ENCODE results near the gene CPXM2. TPM values are rescaled to one million over a fixed set of nuclear protein-coding genes. Genes with fewer than 3 reads are reported as not detected.

The CPXM2 gene
- total RNA-seq, 2 donors from 2014 or later, result not detected

GRCh38 chr10:123759501-123760031 is 132.0 kb downstream of the CPXM2 start:
- DNase-seq (no peak), ATAC-seq (replicated peaks in 1 of 2) (no peak)
- Mint-ChIP-seq H3K27me3 (ENCODE audit: low read depth) (peaks cover 32% of the 10 kb centered on the region), H3K9me3 (no peaks in the 10 kb centered on the region), H3K27ac (no peak overlapping the region), H3K4me1 (ENCODE audit: low read depth) (no peaks in the 10 kb centered on the region), H3K36me3 (ENCODE audit: insufficient read depth in 2 of 2) (no peaks in the 10 kb centered on the region), H3K4me3 (no peak overlapping the region)

- no peaks in the 10 kb centered on the region for H3K36me3 Mint-ChIP-seq (ENCODE audit: insufficient read depth in 2 of 2)
- H3K27ac Mint-ChIP-seq, result no peak overlapping the region
- no peak for ATAC-seq (replicated peaks in 1 of 2)
- no peaks in the 10 kb centered on the region for H3K9me3 Mint-ChIP-seq
- no peak overlapping the region for H3K4me3 Mint-ChIP-seq
- H3K27me3 Mint-ChIP-seq (ENCODE audit: low read depth), result peaks cover 30% of the 10 kb centered on the region
- H3K4me1 Mint-ChIP-seq (ENCODE audit: low read depth), result no peaks in the 10 kb centered on the region
- no peak for DNase-seq
Observed at GRCh38 chr10:123759041-123759440, 132.6 kb downstream of the CPXM2 start.

DNA sequence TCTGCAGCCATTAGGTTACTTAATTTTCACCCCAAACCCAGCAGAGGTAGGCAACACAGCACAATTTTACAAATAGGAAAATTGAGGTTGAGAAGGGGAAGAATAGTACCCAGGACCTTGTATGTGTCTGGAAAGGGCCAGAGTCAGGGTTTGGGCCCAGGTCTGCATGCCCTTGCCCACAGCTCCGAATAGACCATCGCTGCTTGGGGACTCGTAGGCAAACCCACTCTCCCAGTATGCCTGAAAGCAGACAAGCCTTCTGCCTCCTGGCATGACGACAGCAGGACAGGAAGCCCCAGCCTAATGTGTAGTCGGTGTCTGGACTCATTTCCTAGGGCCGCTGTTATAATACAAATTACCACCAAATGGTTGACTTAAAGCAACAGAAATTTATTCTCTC is 133.8 kb downstream of the CPXM2 start:
- H3K36me3 Mint-ChIP-seq (ENCODE audit: insufficient read depth in 2 of 2), result no peaks in the 10 kb centered on the region
- H3K4me1 Mint-ChIP-seq (ENCODE audit: low read depth), result no peaks in the 10 kb centered on the region
- ATAC-seq (replicated peaks in 1 of 2) (no peak), DNase-seq (no peak)
- no peak overlapping the region for H3K27ac Mint-ChIP-seq
- H3K27me3 Mint-ChIP-seq (ENCODE audit: low read depth), result peaks cover 18% of the 10 kb centered on the region
- H3K9me3 Mint-ChIP-seq, result no peaks in the 10 kb centered on the region
- H3K4me3 Mint-ChIP-seq, result no peak overlapping the region

DNA sequence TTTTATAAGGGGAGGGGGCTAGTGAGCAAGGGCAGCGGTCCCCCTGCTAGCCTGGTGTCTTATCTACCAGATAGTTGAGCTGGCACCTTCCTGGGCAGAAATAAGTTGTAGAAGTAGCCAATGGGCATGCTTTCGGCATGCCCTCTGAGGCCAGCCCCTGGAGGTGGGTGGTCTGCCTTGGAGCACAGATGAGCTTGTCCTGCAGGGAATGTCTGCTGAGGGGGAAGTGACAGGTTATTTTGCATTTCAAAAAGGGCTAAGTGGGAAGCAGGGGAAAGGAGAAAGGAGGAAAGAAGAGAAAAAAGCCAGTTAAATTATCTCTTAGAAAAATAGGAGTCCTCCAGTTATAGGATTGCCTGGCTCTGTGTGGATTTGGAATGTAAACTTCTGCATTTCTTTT is 136.5 kb downstream of the CPXM2 start:
- Mint-ChIP-seq H3K9me3 (peaks cover 0 to 1% of the 10 kb centered on the region in 2 donors), H3K36me3 (ENCODE audit: insufficient read depth in 2 of 2) (no peaks in the 10 kb centered on the region), H3K4me1 (ENCODE audit: low read depth) (no peaks in the 10 kb centered on the region), H3K27ac (no peak overlapping the region), H3K4me3 (no peak overlapping the region), H3K27me3 (ENCODE audit: low read depth) (peaks cover 11% of the 10 kb centered on the region)
- ATAC-seq (replicated peaks in 1 of 2), result no peak
- no peak for DNase-seq

- Mint-ChIP-seq H3K4me3 (no peak overlapping the region), H3K4me1 (ENCODE audit: low read depth) (no peaks in the 10 kb centered on the region), H3K27me3 (ENCODE audit: low read depth) (peaks cover 5% of the 10 kb centered on the region), H3K9me3 (peaks cover 0 to 1% of the 10 kb centered on the region in 2 donors), H3K27ac (no peak overlapping the region), H3K36me3 (ENCODE audit: insufficient read depth in 2 of 2) (no peaks in the 10 kb centered on the region)
- ATAC-seq (replicated peaks in 1 of 2) (no peak), DNase-seq (no peak)
Observed at GRCh38 chr10:123754123-123754522, 137.5 kb downstream of the CPXM2 start.

- Mint-ChIP-seq H3K27ac (no peak overlapping the region), H3K4me1 (ENCODE audit: low read depth) (no peaks in the 10 kb centered on the region), H3K4me3 (no peak overlapping the region), H3K27me3 (ENCODE audit: low read depth) (no peaks in the 10 kb centered on the region), H3K36me3 (ENCODE audit: insufficient read depth in 2 of 2) (no peaks in the 10 kb centered on the region), H3K9me3 (peaks cover 0 to 1% of the 10 kb centered on the region in 2 donors)
- DNase-seq (no peak), ATAC-seq (replicated peaks in 1 of 2) (no peak)
Observed at GRCh38 chr10:123751342-123752134, 140.1 kb downstream of the CPXM2 start.

- Mint-ChIP-seq H3K4me1 (ENCODE audit: low read depth) (no peaks in the 10 kb centered on the region), H3K9me3 (peaks cover 0 to 1% of the 10 kb centered on the region in 2 donors), H3K27me3 (ENCODE audit: low read depth) (no peaks in the 10 kb centered on the region), H3K27ac (no peak overlapping the region), H3K4me3 (no peak overlapping the region), H3K36me3 (ENCODE audit: insufficient read depth in 2 of 2) (no peaks in the 10 kb centered on the region)
- no peak for ATAC-seq (replicated peaks in 1 of 2)
- DNase-seq, result no peak
Observed at GRCh38 chr10:123750901-123751300, 140.7 kb downstream of the CPXM2 start.

- Mint-ChIP-seq H3K4me3 (no peak overlapping the region), H3K27me3 (ENCODE audit: low read depth) (peaks cover 3% of the 10 kb centered on the region), H3K36me3 (ENCODE audit: insufficient read depth in 2 of 2) (no peaks in the 10 kb centered on the region), H3K9me3 (peaks cover 0 to 1% of the 10 kb centered on the region in 2 donors), H3K27ac (no peak overlapping the region), H3K4me1 (ENCODE audit: low read depth) (no peaks in the 10 kb centered on the region)
- DNase-seq (no peak), ATAC-seq (replicated peaks in 1 of 2) (no peak)
Observed at GRCh38 chr10:123748711-123749110, 142.9 kb downstream of the CPXM2 start.

GRCh38 chr10:123747426-123747825 is 144.2 kb downstream of the CPXM2 start:
- no peak overlapping the region for H3K4me3 Mint-ChIP-seq
- no peaks in the 10 kb centered on the region for H3K36me3 Mint-ChIP-seq (ENCODE audit: insufficient read depth in 2 of 2)
- no peak overlapping the region for H3K27ac Mint-ChIP-seq
- peaks cover 0 to 1% of the 10 kb centered on the region in 2 donors for H3K9me3 Mint-ChIP-seq
- DNase-seq, result no peak
- H3K4me1 Mint-ChIP-seq (ENCODE audit: low read depth), result no peaks in the 10 kb centered on the region
- peaks cover 10% of the 10 kb centered on the region for H3K27me3 Mint-ChIP-seq (ENCODE audit: low read depth)
- ATAC-seq (replicated peaks in 1 of 2), result no peak

DNA sequence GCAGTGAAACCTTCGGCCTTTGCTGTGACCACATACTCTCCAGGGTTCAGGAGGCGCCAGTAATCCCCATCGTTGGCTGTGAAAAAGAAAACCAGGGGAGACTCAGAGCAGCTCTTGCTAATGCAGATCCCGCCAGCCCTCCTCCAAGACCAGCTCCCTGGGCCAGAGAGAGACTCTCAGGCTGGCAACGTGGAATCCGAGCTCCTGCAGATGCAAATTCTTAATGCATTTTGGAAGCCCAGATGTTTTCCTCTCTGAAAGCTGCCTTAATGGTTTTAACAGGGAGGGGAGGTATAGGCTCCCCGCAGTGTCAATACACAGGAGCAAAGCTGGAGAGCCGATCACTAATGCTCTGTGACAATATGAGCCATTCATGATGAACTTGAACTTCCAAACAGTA is 144.7 kb downstream of the CPXM2 start:
- no peak overlapping the region for H3K4me3 Mint-ChIP-seq
- H3K27ac Mint-ChIP-seq, result no peak overlapping the region
- no peaks in the 10 kb centered on the region for H3K4me1 Mint-ChIP-seq (ENCODE audit: low read depth)
- ATAC-seq (replicated peaks in 1 of 2) (no peak), DNase-seq (no peak)
- H3K9me3 Mint-ChIP-seq, result peaks cover 0 to 1% of the 10 kb centered on the region in 2 donors
- peaks cover 13% of the 10 kb centered on the region for H3K27me3 Mint-ChIP-seq (ENCODE audit: low read depth)
- no peaks in the 10 kb centered on the region for H3K36me3 Mint-ChIP-seq (ENCODE audit: insufficient read depth in 2 of 2)

- Mint-ChIP-seq H3K27me3 (ENCODE audit: low read depth) (peaks cover 13% of the 10 kb centered on the region), H3K9me3 (peaks cover 0 to 1% of the 10 kb centered on the region in 2 donors), H3K36me3 (ENCODE audit: insufficient read depth in 2 of 2) (no peaks in the 10 kb centered on the region), H3K27ac (no peak overlapping the region), H3K4me1 (ENCODE audit: low read depth) (no peaks in the 10 kb centered on the region), H3K4me3 (no peak overlapping the region)
- DNase-seq (no peak), ATAC-seq (replicated peaks in 1 of 2) (no peak)
Observed at GRCh38 chr10:123746520-123746919, 145.1 kb downstream of the CPXM2 start.

DNA sequence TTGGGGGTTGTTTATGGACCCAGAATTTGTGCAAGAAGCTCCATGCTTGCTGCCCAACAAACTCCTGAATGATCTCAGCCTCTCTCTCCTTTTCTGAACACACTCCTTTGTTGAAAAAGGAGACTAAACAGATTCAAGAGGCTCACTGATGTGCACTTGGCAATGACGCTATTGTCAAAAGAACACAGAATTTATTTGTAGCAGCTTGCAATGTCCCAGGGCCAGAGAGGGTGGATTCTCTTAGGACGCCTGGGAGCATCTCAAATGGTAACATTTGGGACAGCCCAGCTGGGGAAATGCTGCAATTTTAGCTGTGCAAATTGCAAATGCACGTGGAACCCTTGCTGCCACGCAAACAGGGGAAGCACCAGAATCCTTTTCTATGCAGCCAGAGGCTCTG is 145.5 kb downstream of the CPXM2 start:
- no peak overlapping the region for H3K27ac Mint-ChIP-seq
- no peak for ATAC-seq (replicated peaks in 1 of 2)
- DNase-seq, result no peak
- no peaks in the 10 kb centered on the region for H3K36me3 Mint-ChIP-seq (ENCODE audit: insufficient read depth in 2 of 2)
- H3K9me3 Mint-ChIP-seq, result peaks cover 0 to 1% of the 10 kb centered on the region in 2 donors
- peaks cover 13% of the 10 kb centered on the region for H3K27me3 Mint-ChIP-seq (ENCODE audit: low read depth)
- H3K4me1 Mint-ChIP-seq (ENCODE audit: low read depth), result no peaks in the 10 kb centered on the region
- H3K4me3 Mint-ChIP-seq, result no peak overlapping the region

DNA sequence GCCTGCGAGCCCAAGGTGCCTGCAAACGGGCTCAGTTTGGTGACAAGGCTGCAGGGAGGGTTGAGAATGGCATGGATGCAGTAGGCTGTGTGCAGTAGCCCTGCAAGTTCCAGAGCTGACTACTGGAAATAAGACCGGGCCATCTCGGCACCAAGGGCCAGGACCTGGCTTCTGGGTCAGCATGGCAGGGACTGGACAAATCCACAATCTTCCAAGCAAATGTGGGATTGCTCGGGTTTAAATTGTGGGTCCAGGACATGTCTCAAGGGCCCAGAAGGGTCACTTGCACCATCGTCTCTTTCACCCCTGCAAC is 147.4 kb downstream of the CPXM2 start:
- ATAC-seq (replicated peaks in 1 of 2) (no peak), DNase-seq (no peak)
- no peaks in the 10 kb centered on the region for H3K9me3 Mint-ChIP-seq
- H3K27ac Mint-ChIP-seq, result no peak overlapping the region
- no peaks in the 10 kb centered on the region for H3K4me1 Mint-ChIP-seq (ENCODE audit: low read depth)
- H3K27me3 Mint-ChIP-seq (ENCODE audit: low read depth), result peaks cover 13% of the 10 kb centered on the region
- H3K36me3 Mint-ChIP-seq (ENCODE audit: insufficient read depth in 2 of 2), result no peaks in the 10 kb centered on the region
- no peak overlapping the region for H3K4me3 Mint-ChIP-seq

Measured in activated T-cell treated with anti-CD3 and anti-CD28 coated beads, Interleukin-2, amount 50 U/mL, for 72 hours (primary cell).